Endothelial cell of umbilical vein (primary cell): ENCODE data around the gene TMEM145. TPM values are rescaled to one million over a fixed set of nuclear protein-coding genes. Genes with fewer than 3 reads are reported as not detected.

Experiments
- BruUV-seq: library from RNA; stranded (reverse); fragments of 400-500 nt; replicated peaks from 2 replicates; lab custom pipeline; 2021; lab: Mats Ljungman, UMichigan
- CTCF ChIA-PET: fragments of 300-600, 350-600 bp; sonication (Branson Sonifier 250); formaldehyde crosslinking; loops from one replicate; lab custom pipeline; 2021; ENCODE audit warnings: antibody characterized with exemption, inconsistent platforms; lab: Charles Lee
- POLR2A ChIA-PET: fragments of 300-600, 350-600 bp; sonication (Branson Sonifier 250); formaldehyde crosslinking; loops from one replicate; lab custom pipeline; 2021; ENCODE audit warnings: antibody characterized with exemption, inconsistent platforms; lab: Charles Lee
- DNase-seq: peaks from one replicate; pipeline ENCODE4 v3.0.0-alpha.2; 2011; ENCODE audit warnings: low read depth, low spot score
- FAIRE-seq: peaks from 2 replicates; lab custom pipeline; 2011; peaks lifted over from hg19 to GRCh38; lab: Jason Lieb, UNC
- H2AFZ ChIP-seq: 2 replicates; pipeline ENCODE4 v1.6.0; 2012; ENCODE audit warnings: low read depth, low read length, control low read depth, inconsistent platforms
- H3K27ac ChIP-seq: 2 replicates; pipeline ENCODE4 v1.5.1; 2011; ENCODE audit warnings: low read depth, mild to moderate bottlenecking, control low read depth, low read length, moderate library complexity; ENCODE audit not compliant: insufficient read depth
- H3K27me3 ChIP-seq, 2 experiments: 2 replicates each; pipeline versions ENCODE4 v1.6.0 to v1.6.1; 2011; ENCODE audit warnings: low read length in 2 of 2, mixed read lengths in 1 of 2; ENCODE audit not compliant: control insufficient read depth in 2 of 2, insufficient read depth in 2 of 2
- H3K36me3 ChIP-seq, 2 experiments: 2 replicates in 1 of 2; 3 replicates in 1 of 2; pipeline ENCODE4 v1.5.1; 2011; ENCODE audit warnings: low read length in 2 of 2, mild to moderate bottlenecking in 1 of 2, moderate library complexity in 1 of 2; ENCODE audit not compliant: control insufficient read depth in 2 of 2, insufficient read depth in 2 of 2; ENCODE audit errors: extremely low read depth in 1 of 2
- H3K4me1 ChIP-seq: 3 replicates; pipeline ENCODE4 v1.5.1; 2011; ENCODE audit warnings: mild to moderate bottlenecking, low read length; ENCODE audit not compliant: control insufficient read depth, insufficient read depth; ENCODE audit errors: extremely low read depth
- H3K4me2 ChIP-seq: 2 replicates; pipeline ENCODE4 v1.6.1; 2011; ENCODE audit warnings: low read length, control low read depth, mixed read lengths; ENCODE audit not compliant: insufficient read depth
- H3K4me3 ChIP-seq, 3 experiments: fragments of 200-600 bp in 1 of 3; sonication (generic), shearing (Covaris generic) in 1 of 3; replicated peaks in 1 of 3; 2 replicates each; pipeline ENCODE4 v1.5.1; 2011 to 2016; ENCODE audit warnings: control low read depth in 3 of 3, low read length in 3 of 3, mild to moderate bottlenecking in 2 of 3, inconsistent platforms in 1 of 3, low read depth in 1 of 3, moderate library complexity in 1 of 3; ENCODE audit not compliant: insufficient read depth in 1 of 3
- H3K79me2 ChIP-seq: 2 replicates; pipeline ENCODE4 v1.6.0; 2012; ENCODE audit warnings: low read length, inconsistent platforms; ENCODE audit not compliant: control insufficient read depth, insufficient read depth
- H3K9ac ChIP-seq: replicated peaks from 2 replicates; pipeline ENCODE3; 2011; ENCODE audit warnings: low read length, control low read depth; ENCODE audit not compliant: insufficient read depth; ENCODE audit errors: extremely low read depth
- H3K9me1 ChIP-seq: replicated peaks from 3 replicates; pipeline ENCODE4 v1.6.0; 2011; ENCODE audit warnings: mild to moderate bottlenecking, low read length; ENCODE audit not compliant: control insufficient read depth, insufficient read depth; ENCODE audit errors: extremely low read depth
- H3K9me3 ChIP-seq: replicated peaks from 2 replicates; pipeline ENCODE4 v1.5.1; 2012; ENCODE audit warnings: low read length, inconsistent platforms; ENCODE audit not compliant: control insufficient read depth, insufficient read depth
- H4K20me1 ChIP-seq: replicated peaks from 2 replicates; pipeline ENCODE3; 2011; ENCODE audit warnings: mild to moderate bottlenecking, low read length; ENCODE audit not compliant: control insufficient read depth, insufficient read depth; ENCODE audit errors: extremely low read depth
- EZH2 ChIP-seq: IDR thresholded peaks from 2 replicates; pipeline ENCODE4 v1.6.1; 2012; ENCODE audit warnings: borderline replicate concordance, low read depth, mild to moderate bottlenecking, moderate library complexity, low read length, inconsistent platforms; ENCODE audit not compliant: severe bottlenecking
- FOS ChIP-seq: IDR thresholded peaks from 2 replicates; pipeline ENCODE4 v1.6.1; 2011; ENCODE audit warnings: mild to moderate bottlenecking, low read length, moderate library complexity, borderline replicate concordance; ENCODE audit not compliant: insufficient read depth
- GATA2 ChIP-seq: IDR thresholded peaks from 2 replicates; pipeline ENCODE4 v1.7.0; 2011; ENCODE audit warnings: low read depth, mild to moderate bottlenecking, moderate library complexity, mixed read lengths, low read length; ENCODE audit not compliant: insufficient read length, insufficient read depth
- JUN ChIP-seq: IDR thresholded peaks from 2 replicates; pipeline ENCODE4 v1.6.1; 2011; ENCODE audit warnings: borderline replicate concordance, low read depth; ENCODE audit not compliant: insufficient read length, insufficient read depth
- MAX ChIP-seq: IDR thresholded peaks from 2 replicates; pipeline ENCODE4 v1.6.1; 2011; ENCODE audit not compliant: insufficient read depth, insufficient read length
- MYC ChIP-seq: IDR thresholded peaks from one replicate; pipeline ENCODE4 v1.6.1; 2011; ENCODE audit warnings: mild to moderate bottlenecking, low read depth, low read length
- POLR2A ChIP-seq: IDR thresholded peaks from 2 replicates; pipeline ENCODE4 v1.6.1; 2012; ENCODE audit warnings: low read depth, mild to moderate bottlenecking, control low read depth, low read length
- POLR2AphosphoS5 ChIP-seq: IDR thresholded peaks from 2 replicates; pipeline ENCODE4 v1.6.1; 2012; ENCODE audit warnings: low read depth, mild to moderate bottlenecking, control low read depth, low read length, moderate library complexity; ENCODE audit not compliant: insufficient read depth
- dilution Hi-C: fragments of 300-500 bp; cut with MboI; formaldehyde crosslinking; loops from one replicate; pipeline ENCODE4 v1.15.0; 2019; ENCODE audit warnings: low sequenced_read_pairs; ENCODE audit not compliant: extremely low pct_ligation_motif_present
- intact Hi-C: fragments of 100-400 bp; cut with micrococcal nuclease; formaldehyde crosslinking; loops from one replicate; pipeline ENCODE4 v1.10.0; 2022
- polyA plus RNA-seq, 4 experiments: library from polyadenylated mRNA; depleted of rRNA in 3 of 4; stranded (reverse) in 3 of 4; unstranded in 1 of 4; fragments of >200 nt; gene quantifications; 2 replicates each; pipeline versions ENCODE4 v1.2.1 to v1.2.3, GENCODE V29; 2011 to 2012; ENCODE audit warnings: missing spikeins in 1 of 4
- total RNA-seq: library from RNA; stranded (reverse); gene quantifications from 2 replicates; pipeline ENCODE4 v1.2.3, GENCODE V29; 2021
- TF ChIP-seq, protein P1 (sequence below), 2 donors: IDR thresholded peaks; 1 replicate in 1 of 2; 2 replicates in 1 of 2; pipeline ENCODE4 v1.5.1; 2011; ENCODE audit warnings: low read length in 2 of 2, mild to moderate bottlenecking in 2 of 2, moderate library complexity in 2 of 2, control low read depth in 1 of 2, inconsistent platforms in 1 of 2, low read depth in 1 of 2; ENCODE audit not compliant: insufficient read depth in 1 of 2; ENCODE audit errors: extremely low read depth in 1 of 2

The TMEM145 gene
- total and polyA plus RNA-seq, 2 donors (not counting 3 experiments of a cell fraction or from before 2014, with no cell fraction given) = not detected

GRCh38 chr19:42327381-42327780 is 14.3 kb downstream of the TMEM145 start:
- no peak for TF ChIP-seq POLR2AphosphoS5
- TF ChIP-seq POLR2A = no peak
- TF ChIP-seq, protein P1, sequence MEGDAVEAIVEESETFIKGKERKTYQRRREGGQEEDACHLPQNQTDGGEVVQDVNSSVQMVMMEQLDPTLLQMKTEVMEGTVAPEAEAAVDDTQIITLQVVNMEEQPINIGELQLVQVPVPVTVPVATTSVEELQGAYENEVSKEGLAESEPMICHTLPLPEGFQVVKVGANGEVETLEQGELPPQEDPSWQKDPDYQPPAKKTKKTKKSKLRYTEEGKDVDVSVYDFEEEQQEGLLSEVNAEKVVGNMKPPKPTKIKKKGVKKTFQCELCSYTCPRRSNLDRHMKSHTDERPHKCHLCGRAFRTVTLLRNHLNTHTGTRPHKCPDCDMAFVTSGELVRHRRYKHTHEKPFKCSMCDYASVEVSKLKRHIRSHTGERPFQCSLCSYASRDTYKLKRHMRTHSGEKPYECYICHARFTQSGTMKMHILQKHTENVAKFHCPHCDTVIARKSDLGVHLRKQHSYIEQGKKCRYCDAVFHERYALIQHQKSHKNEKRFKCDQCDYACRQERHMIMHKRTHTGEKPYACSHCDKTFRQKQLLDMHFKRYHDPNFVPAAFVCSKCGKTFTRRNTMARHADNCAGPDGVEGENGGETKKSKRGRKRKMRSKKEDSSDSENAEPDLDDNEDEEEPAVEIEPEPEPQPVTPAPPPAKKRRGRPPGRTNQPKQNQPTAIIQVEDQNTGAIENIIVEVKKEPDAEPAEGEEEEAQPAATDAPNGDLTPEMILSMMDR (IDR thresholded peaks at IDR 0.05; ENCODE audit: extremely low read depth in 1 of 2, insufficient read depth in 1 of 2, low read depth in 1 of 2, low read length in 2 of 2) = no peak
- TF ChIP-seq MAX = no peak
- no peak for TF ChIP-seq FOS
- TF ChIP-seq MYC = no peak
- no peak for TF ChIP-seq GATA2
- TF ChIP-seq EZH2 = no peak
- TF ChIP-seq JUN = no peak

More at GRCh38 chr19:42327381-42327780, 14.3 kb downstream of the TMEM145 start:
- DNase-seq = no peak
- no peak overlapping the region for H3K9ac ChIP-seq
- intact Hi-C loops (no loop called here), dilution Hi-C loops (no loop called here)
- H3K27me3 ChIP-seq = peaks cover 13 to 19% of the 10 kb centered on the region in 2 experiments
- no peaks in the 10 kb centered on the region for H4K20me1 ChIP-seq
- H3K79me2 ChIP-seq = peaks cover 3% of the 10 kb centered on the region
- no peaks in the 10 kb centered on the region for H3K36me3 ChIP-seq
- no TSS peak for BruUV-seq
- ChIA-PET CTCF (interaction anchor here (0.6 kb wide), 1 partner anchor 140 kb away, joined by 3 read pairs; no protein-coding TSS in a partner anchor), POLR2A (interaction anchor here (0.6 kb wide), 1 partner anchor 374 kb away, joined by 3 read pairs; no protein-coding TSS in a partner anchor)
- H3K9me3 ChIP-seq = no peaks in the 10 kb centered on the region
- H3K9me1 ChIP-seq = no peaks in the 10 kb centered on the region
- no peak overlapping the region for H3K4me2 ChIP-seq
- H3K4me3 ChIP-seq = no peak overlapping the region
- no peak overlapping the region for H2AFZ ChIP-seq
- no peak for FAIRE-seq
- H3K27ac ChIP-seq = no peak overlapping the region
- H3K4me1 ChIP-seq = peaks cover 8% of the 10 kb centered on the region
